Measurements from ENCODE around the gene ARVCF. TPM values are rescaled to one million over a fixed set of nuclear protein-coding genes. Genes with fewer than 3 reads are reported as not detected.

ARVCF gene
- total and polyA plus RNA-seq, 4 donors, result 15.4 to 102 (median 62.1) TPM

DNA sequence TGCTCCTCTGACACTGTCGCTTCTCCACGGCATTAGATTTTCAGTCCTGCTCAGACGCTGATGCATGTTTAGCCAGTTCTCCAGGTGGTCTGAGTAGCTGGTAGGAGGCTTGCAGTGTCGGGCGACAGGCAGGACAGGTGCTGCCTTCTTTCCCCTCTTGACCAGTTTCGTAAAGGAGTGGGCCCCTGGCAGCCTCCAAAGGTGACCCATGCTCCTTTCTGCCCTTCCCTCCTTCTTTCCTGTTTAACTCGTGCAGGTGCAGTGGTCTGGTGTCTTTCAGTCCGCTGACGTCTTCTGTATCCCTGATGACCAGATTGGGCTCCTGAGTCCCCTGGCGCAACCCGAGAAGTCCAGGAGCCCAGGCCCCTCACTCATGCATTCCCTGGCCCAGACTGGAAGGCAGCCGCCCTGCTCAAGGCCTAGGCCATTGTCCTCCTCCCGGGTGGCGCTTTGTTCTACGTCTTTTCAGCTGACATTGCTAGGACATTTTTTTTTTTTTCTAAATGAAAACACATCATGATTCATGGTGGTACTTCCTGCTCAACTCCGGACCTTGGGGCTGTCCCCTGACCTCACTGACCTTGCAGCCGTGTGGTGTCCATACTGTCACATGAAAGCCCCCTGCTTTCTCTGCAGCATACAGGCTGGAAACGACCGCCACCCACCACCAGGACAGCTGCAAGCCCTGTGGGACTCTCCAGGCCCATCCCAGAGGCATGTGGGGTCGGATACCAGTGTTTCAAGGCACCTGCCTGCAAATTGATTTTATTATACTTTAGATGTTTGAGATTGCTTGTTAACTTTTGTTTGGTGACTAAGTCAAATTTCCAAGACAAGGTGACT lies 49.5 kb downstream of the ARVCF start:
- Histone ChIP-seq H3K9me3 (ENCODE audit: control insufficient read depth, low read length) (no peaks in the 10 kb centered on the region), H3K27me3 (ENCODE audit: control insufficient read depth in 1 of 2, insufficient read depth in 2 of 2, low read length in 1 of 2) (no peaks in the 10 kb centered on the region), H3K4me1 (ENCODE audit: control insufficient read depth in 1 of 2, insufficient read depth in 2 of 2, low read length in 2 of 2) (no peaks in the 10 kb centered on the region), H3K36me3 (ENCODE audit: control insufficient read depth in 1 of 2, insufficient read depth in 2 of 2, low read length in 1 of 2) (peaks cover 0 to 2% of the 10 kb centered on the region in 2 donors), H3K27ac (ENCODE audit: low read depth in 1 of 2, low read length in 2 of 2) (no peak overlapping the region), H3K4me3 (ENCODE audit: low read length in 2 of 2) (no peak overlapping the region)
- intact Hi-C loops (cut with DNase I), result no loop called here
- DNase-seq (no peak), ATAC-seq (ENCODE audit: low FRiP score) (no peak)
- 61 to 64% methylated on average over 20 of the region's 20 CpGs for WGBS, 2 donors

DNA sequence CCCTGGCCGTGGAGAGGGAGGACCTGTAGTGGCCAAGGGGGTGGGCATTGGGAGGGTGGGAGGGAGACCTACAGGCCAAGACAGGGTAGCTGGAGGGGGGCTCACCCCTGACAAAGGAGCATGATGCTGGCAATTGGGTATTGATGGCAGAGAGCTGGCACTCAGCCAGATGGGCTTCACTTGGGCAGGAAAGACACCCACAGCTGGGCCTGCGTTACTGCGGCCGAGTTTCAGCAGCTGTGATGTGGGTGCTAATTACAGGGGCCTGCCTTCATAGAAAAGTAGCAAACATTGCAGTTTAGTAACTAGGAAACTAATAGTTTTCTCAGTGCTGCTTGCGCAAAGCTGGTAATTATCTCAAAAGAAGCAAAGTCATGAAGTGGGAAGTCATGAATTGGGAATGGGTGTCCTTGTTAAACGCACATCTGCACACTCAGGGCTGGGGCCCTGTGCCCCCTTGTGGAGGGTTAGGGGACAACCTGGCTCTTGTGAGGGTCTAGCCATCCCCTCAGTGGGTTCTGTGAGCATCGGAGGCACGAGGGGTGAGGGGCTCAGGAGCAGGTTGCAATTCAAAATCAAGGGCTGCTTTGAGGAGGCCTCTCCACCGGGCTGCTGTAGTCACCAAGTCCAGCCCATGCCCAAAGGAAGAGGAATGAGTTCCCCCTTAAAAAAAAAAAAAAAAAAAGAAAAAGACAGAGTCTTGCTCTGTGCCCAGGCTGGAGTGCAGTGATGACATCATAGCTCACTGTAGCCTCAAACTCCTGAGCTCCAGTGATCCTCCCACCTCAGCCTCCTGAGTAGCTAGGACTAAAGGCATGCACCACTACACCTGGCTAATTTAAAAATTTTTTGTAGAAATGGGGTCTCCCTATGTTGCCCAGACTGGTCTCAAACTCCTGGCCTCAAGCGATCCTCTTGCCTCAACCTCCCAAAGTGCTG lies 50.6 kb downstream of the ARVCF start:
- H3K27me3 ChIP-seq (ENCODE audit: control insufficient read depth in 1 of 2, insufficient read depth in 2 of 2, low read length in 1 of 2), result no peaks in the 10 kb centered on the region
- no peaks in the 10 kb centered on the region for H3K4me1 ChIP-seq (ENCODE audit: control insufficient read depth in 1 of 2, insufficient read depth in 2 of 2, low read length in 2 of 2)
- peaks cover 0 to 2% of the 10 kb centered on the region in 2 donors for H3K36me3 ChIP-seq (ENCODE audit: control insufficient read depth in 1 of 2, insufficient read depth in 2 of 2, low read length in 1 of 2)
- intact Hi-C loops (cut with DNase I), result no loop called here
- DNase-seq (no peak), ATAC-seq (ENCODE audit: low FRiP score) (no peak)
- WGBS, 2 donors, result 74 to 79% methylated on average over 10 of the region's 10 CpGs
- no peaks in the 10 kb centered on the region for H3K9me3 ChIP-seq (ENCODE audit: control insufficient read depth, low read length)
- no peak overlapping the region for H3K4me3 ChIP-seq (ENCODE audit: low read length in 2 of 2)
- no peak overlapping the region for H3K27ac ChIP-seq (ENCODE audit: low read depth in 1 of 2, low read length in 2 of 2)

DNA sequence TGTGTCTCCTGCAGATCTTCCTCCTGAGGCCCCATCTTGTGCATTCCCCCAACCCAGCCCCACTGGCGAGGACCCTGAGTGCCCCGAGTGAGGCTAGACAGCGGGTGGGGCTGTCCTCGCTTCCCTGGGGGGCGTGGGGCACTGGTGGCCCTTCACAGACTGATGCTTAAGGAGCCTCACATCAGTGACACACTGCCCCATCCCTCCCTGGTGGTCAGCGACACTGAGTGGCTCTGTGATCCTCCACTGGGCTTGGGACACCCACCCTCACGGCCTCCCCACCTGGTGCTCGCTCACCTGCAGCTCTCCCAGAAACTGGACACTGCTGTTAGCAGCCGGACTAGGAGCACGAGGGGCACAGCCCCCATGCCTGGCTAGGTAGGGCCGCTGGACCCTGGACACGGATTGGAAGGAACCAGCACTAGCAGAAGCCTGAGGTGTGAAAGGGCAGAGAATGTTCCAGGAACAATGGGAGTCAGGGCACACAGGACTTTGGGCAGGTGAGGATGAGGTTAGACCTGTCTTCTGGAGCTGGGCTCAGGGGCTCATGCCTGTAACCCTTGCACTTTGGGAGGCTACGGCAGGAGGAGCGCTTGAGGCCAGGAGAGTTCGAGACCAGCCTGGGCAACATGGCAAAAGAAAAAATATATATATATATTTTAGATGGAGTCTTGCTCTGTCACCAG lies 51.8 kb downstream of the ARVCF start:
- DNase-seq, result no peak
- intact Hi-C loops (cut with DNase I), result no loop called here
- Histone ChIP-seq H3K27me3 (ENCODE audit: control insufficient read depth in 1 of 2, insufficient read depth in 2 of 2, low read length in 1 of 2) (no peaks in the 10 kb centered on the region), H3K9me3 (ENCODE audit: control insufficient read depth, low read length) (no peaks in the 10 kb centered on the region), H3K4me1 (ENCODE audit: control insufficient read depth in 1 of 2, insufficient read depth in 2 of 2, low read length in 2 of 2) (no peaks in the 10 kb centered on the region), H3K36me3 (ENCODE audit: control insufficient read depth in 1 of 2, insufficient read depth in 2 of 2, low read length in 1 of 2) (peaks cover 0 to 2% of the 10 kb centered on the region in 2 donors), H3K4me3 (ENCODE audit: low read length in 2 of 2) (no peak overlapping the region), H3K27ac (ENCODE audit: low read depth in 1 of 2, low read length in 2 of 2) (no peak overlapping the region)
- WGBS, 2 donors, result 88 to 91% methylated on average over 15 of the region's 15 CpGs
- ATAC-seq (ENCODE audit: low FRiP score), result no peak

DNA sequence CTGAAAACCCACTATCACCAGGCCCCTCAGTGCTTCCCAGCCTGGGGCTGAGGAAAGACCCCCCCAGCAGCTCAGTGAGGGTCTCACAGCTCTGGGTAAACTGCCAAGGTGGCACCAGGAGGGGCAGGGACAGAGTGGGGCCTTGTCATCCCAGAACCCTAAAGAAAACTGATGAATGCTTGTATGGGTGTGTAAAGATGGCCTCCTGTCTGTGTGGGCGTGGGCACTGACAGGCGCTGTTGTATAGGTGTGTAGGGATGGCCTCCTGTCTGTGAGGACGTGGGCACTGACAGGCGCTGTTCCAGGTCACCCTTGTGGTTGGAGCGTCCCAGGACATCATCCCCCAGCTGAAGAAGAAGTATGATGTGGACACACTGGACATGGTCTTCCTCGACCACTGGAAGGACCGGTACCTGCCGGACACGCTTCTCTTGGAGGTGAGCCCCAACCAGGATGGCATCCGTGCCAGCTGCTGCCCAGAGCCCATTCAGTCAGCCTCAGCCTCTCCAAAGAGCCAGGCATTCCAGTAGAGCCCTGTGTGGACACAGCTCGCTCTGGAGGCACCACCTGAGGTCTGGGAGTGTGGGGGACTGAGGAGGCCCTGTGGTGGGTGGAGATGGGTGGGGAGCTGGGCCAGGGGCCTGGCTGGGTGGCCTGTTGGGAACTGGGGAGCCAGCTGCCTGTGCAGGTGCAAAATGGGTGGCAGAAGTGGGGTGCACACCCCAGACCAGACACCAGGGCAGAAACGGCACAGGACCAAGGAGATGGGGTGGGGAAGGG lies 52.6 kb downstream of the ARVCF start:
- WGBS, 2 donors, result 85 to 86% methylated on average over 12 of the region's 12 CpGs
- ATAC-seq (ENCODE audit: low FRiP score) (no peak), DNase-seq (no peak)
- H3K27ac ChIP-seq (ENCODE audit: low read depth in 1 of 2, low read length in 2 of 2), result no peak overlapping the region
- no peaks in the 10 kb centered on the region for H3K4me1 ChIP-seq (ENCODE audit: control insufficient read depth in 1 of 2, insufficient read depth in 2 of 2, low read length in 2 of 2)
- no peak overlapping the region for H3K4me3 ChIP-seq (ENCODE audit: low read length in 2 of 2)
- intact Hi-C loops (cut with DNase I), result no loop called here
- H3K36me3 ChIP-seq (ENCODE audit: control insufficient read depth in 1 of 2, insufficient read depth in 2 of 2, low read length in 1 of 2), result peaks cover 0 to 2% of the 10 kb centered on the region in 2 donors
- H3K9me3 ChIP-seq (ENCODE audit: control insufficient read depth, low read length), result no peaks in the 10 kb centered on the region
- H3K27me3 ChIP-seq (ENCODE audit: control insufficient read depth in 1 of 2, insufficient read depth in 2 of 2, low read length in 1 of 2), result no peaks in the 10 kb centered on the region

DNA sequence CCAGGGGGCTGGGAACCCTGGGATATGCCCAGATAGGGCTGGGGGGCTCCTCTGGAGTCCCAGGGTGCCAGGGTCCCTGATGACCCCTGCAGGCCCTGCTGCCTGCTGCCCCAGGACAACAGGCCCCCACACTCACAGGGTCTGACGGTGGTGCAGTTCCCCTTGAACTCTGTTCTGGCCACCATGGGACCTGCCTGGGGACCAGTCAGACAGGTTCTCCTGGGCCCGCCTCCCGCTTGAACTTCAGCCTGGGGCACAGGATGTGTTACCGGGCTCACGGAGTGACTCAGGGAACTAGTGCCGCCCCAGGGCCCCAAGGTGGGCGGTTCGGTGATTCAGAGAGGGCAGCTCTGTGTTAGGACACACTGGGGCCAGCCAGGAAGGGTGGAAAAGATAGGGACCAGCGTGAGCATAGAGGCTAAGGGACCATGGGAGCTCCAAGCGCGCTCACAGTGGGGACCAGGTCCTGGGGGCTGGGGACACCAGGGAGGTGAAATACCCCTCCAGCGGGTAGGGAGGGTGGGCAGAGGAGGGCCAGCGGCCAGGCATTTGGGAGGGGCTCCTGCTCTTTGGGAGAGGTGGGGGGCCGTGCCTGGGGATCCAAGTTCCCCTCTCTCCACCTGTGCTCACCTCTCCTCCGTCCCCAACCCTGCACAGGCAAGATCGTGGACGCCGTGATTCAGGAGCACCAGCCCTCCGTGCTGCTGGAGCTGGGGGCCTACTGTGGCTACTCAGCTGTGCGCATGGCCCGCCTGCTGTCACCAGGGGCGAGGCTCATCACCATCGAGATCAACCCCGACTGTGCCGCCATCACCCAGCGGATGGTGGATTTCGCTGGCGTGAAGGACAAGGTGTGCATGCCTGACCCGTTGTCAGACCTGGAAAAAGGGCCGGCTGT lies 53.5 kb downstream of the ARVCF start:
- ATAC-seq (ENCODE audit: low FRiP score) (no peak), DNase-seq (peak; percentile 50 to 78)
- H3K9me3 ChIP-seq (ENCODE audit: control insufficient read depth, low read length), result no peaks in the 10 kb centered on the region
- H3K4me3 ChIP-seq (ENCODE audit: low read length in 2 of 2), result no peak overlapping the region
- H3K4me1 ChIP-seq (ENCODE audit: control insufficient read depth in 1 of 2, insufficient read depth in 2 of 2, low read length in 2 of 2), result no peaks in the 10 kb centered on the region
- H3K27ac ChIP-seq (ENCODE audit: low read depth in 1 of 2, low read length in 2 of 2), result no peak overlapping the region
- H3K36me3 ChIP-seq (ENCODE audit: control insufficient read depth in 1 of 2, insufficient read depth in 2 of 2, low read length in 1 of 2), result no peaks in the 10 kb centered on the region
- WGBS, 2 donors, result 70 to 80% methylated on average over 29 to 30 of the region's 30 CpGs
- H3K27me3 ChIP-seq (ENCODE audit: control insufficient read depth in 1 of 2, insufficient read depth in 2 of 2, low read length in 1 of 2), result no peaks in the 10 kb centered on the region
- intact Hi-C loops (cut with DNase I), result no loop called here

DNA sequence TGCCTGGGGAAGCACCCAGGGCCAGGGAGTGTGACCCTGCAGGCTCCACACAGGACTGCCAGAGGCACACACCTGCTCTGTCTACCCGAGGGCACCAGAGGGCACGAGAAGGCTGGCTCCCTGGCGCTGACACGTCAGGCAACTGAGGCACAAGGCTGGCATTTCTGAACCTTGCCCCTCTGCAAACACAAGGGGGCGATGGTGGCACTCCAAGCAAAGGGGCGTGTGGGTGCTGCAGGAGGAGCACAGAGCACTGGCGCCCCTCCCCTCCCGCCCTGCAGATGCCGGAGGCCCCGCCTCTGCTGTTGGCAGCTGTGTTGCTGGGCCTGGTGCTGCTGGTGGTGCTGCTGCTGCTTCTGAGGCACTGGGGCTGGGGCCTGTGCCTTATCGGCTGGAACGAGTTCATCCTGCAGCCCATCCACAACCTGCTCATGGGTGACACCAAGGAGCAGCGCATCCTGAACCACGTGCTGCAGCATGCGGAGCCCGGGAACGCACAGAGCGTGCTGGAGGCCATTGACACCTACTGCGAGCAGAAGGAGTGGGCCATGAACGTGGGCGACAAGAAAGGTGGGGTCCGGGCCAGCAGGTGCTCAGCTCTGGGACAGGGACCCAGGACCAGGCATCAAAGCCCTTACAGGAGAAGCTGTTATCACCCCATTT lies 54.2 kb downstream of the ARVCF start:
- intact Hi-C loops (cut with DNase I), result no loop called here

DNA sequence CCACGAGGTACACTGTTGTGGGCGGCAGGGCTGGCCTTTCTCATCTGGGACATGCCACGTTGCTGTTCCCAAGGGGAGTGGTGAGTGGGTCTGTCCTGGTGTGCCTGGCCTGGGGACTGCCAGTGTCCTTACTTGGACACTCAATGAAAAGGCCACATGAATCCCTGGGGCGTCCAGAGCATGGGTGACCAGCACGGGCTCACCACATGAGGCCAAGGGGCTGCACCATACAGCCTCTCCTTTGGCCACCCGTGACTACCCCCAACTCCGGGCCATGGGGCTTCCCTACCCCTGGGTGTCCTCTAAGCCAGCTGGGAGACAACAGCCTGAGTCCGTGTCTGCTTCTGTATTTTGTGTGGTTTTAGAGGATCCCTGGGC lies 54.8 kb downstream of the ARVCF start:
- DNase-seq (peak; percentile 42 to 62), ATAC-seq (ENCODE audit: low FRiP score) (no peak)
- H3K27me3 ChIP-seq (ENCODE audit: control insufficient read depth in 1 of 2, insufficient read depth in 2 of 2, low read length in 1 of 2), result no peaks in the 10 kb centered on the region
- no peak overlapping the region for H3K27ac ChIP-seq (ENCODE audit: low read depth in 1 of 2, low read length in 2 of 2)
- no peaks in the 10 kb centered on the region for H3K36me3 ChIP-seq (ENCODE audit: control insufficient read depth in 1 of 2, insufficient read depth in 2 of 2, low read length in 1 of 2)
- intact Hi-C loops (cut with DNase I), result no loop called here
- no peaks in the 10 kb centered on the region for H3K4me1 ChIP-seq (ENCODE audit: control insufficient read depth in 1 of 2, insufficient read depth in 2 of 2, low read length in 2 of 2)
- no peaks in the 10 kb centered on the region for H3K9me3 ChIP-seq (ENCODE audit: control insufficient read depth, low read length)
- WGBS, 2 donors, result 68 to 72% methylated on average over 8 of the region's 8 CpGs
- no peak overlapping the region for H3K4me3 ChIP-seq (ENCODE audit: low read length in 2 of 2)

More for the DNA sequence above, 54.2 kb downstream of the ARVCF start:
- H3K36me3 ChIP-seq (ENCODE audit: control insufficient read depth in 1 of 2, insufficient read depth in 2 of 2, low read length in 1 of 2), result no peaks in the 10 kb centered on the region
- no peak overlapping the region for H3K27ac ChIP-seq (ENCODE audit: low read depth in 1 of 2, low read length in 2 of 2)
- H3K4me1 ChIP-seq (ENCODE audit: control insufficient read depth in 1 of 2, insufficient read depth in 2 of 2, low read length in 2 of 2), result no peaks in the 10 kb centered on the region
- 29 to 36% methylated on average over 20 to 22 of the region's 22 CpGs for WGBS, 2 donors
- no peaks in the 10 kb centered on the region for H3K9me3 ChIP-seq (ENCODE audit: control insufficient read depth, low read length)
- ATAC-seq (ENCODE audit: low FRiP score), result peak; percentile 20
- no peak overlapping the region for H3K4me3 ChIP-seq (ENCODE audit: low read length in 2 of 2)
- no peaks in the 10 kb centered on the region for H3K27me3 ChIP-seq (ENCODE audit: control insufficient read depth in 1 of 2, insufficient read depth in 2 of 2, low read length in 1 of 2)
- DNase-seq, result peak; percentile 83 to 91
